Measurements from ENCODE around the gene ADCY9.
A peak's percentile ranks its signal among the peaks of the same experiment; 100 is the strongest.
"Not testable (repeated sequence)": the region's sequence is repeated elsewhere in the genome, so short reads cannot be mapped to it uniquely, and the experiment has no call there.

Gene ADCY9

GRCh38 chr16:4092547-4093265 is 23.5 kb downstream of the ADCY9 start:
- DNase-seq, result no peak

DNA sequence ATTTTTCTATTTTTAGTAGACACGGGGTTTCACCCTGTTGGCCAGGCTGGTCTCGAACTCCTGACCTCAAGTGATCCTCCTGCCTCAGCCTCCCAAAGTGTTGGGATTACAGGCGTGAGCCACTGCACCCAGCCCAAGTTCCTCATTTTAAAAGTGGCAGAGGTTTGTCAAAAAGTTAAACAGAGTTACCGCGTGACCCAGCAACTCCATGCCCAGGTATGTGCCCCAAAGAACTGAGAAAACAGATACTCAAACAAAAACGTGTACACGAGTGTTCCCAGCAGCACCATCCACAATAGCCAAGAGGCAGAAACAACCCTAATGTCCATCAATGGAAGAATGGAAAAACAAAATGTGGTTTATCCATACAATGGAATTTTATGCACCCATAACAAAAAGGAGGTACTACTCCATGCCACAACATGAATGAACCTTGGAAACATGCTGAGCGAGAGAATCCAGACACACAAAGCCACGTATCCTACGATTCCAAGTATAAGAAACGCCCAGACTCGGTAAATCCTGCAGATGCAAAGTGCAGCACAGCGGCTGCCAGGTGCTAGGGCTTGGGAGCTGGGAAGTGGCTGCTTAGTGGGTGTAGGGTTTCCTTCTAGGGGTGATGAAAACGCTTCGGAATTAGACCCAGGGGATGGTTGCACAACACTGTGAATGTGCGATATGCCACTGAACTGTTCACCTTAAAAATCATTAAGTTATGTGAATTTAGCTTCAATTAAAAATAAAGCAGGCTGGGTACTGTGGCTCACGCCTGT is 24.8 kb downstream of the ADCY9 start:
- DNase-seq, result no peak

GRCh38 chr16:4090351-4090851 is 25.8 kb downstream of the ADCY9 start:
- no peak for DNase-seq

DNA sequence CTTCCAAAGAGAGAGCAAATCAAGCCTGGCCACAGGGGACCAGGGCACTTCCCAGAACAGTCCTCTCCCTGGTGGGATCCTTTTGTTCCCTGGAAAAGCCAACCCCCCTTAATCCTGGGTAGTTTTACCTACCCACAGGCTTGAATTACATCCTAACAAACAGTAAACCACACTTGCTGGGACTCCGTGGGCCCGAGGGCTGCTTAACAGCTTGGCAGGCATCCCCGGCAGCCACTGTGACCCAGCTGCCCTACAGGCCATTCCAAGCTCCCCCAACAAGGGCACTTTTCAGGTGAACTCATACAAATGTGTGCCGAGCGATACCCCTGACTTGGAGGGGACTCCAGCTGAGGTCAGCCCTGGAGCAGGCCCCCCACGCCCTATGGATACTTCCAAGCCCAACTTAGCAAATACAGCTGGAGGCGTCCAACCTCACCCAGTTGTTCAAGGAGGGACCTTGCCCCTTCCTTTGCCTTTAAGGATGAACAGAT is 26.4 kb downstream of the ADCY9 start:
- DNase-seq, result no peak

GRCh38 chr16:4089251-4089810 is 26.9 kb downstream of the ADCY9 start:
- DNase-seq, result no peak

DNA sequence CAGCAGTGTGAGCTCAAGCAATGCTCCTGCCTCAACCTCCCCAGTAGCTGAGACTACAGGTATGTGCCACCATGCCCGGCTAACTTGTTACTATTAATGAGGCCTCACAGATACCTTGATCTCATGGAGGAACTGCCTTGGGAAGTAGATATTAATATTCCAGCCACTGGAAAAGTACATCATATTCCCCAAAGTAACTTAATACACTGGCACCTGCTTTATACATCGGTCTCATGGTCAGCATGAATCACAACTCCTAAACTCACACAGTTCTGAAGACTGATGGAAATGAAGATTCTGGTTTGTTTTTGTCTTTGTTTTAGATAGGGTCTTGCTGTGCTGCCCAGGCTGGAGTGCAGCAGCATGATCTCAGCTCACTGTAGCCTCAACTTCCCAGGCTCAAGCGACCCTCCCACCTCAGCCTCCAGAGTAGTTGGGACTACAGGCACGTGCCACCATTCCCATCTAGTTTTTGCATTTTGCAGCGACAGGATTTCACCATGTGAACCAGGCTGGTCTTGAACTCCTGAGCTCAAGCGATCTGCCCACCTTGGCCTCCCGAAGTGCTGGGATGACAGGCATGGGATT is 28.2 kb downstream of the ADCY9 start:
- no peak for DNase-seq

- DNase-seq, result no peak
Measured at GRCh38 chr16:4087099-4087885, 28.9 kb downstream of the ADCY9 start.

DNA sequence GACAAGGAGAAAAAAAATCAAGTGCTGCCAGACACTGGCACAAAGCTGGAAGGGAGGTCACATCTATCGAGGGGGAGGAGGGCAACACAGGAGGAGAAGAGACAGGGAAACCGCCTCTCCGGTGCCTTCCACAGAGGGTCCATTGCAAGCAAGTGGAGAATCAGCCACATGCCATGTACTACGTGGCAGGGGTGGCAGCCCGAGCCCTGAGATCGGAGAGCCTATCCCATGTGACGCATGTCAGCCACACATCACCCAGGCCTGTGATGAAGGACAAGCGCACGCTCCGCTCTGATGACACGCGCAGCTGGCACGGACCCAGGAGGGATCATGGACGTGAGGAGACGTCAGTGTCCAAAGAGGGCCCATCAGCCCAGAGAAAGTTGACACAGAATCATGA is 30.1 kb downstream of the ADCY9 start:
- DNase-seq, result no peak

DNA sequence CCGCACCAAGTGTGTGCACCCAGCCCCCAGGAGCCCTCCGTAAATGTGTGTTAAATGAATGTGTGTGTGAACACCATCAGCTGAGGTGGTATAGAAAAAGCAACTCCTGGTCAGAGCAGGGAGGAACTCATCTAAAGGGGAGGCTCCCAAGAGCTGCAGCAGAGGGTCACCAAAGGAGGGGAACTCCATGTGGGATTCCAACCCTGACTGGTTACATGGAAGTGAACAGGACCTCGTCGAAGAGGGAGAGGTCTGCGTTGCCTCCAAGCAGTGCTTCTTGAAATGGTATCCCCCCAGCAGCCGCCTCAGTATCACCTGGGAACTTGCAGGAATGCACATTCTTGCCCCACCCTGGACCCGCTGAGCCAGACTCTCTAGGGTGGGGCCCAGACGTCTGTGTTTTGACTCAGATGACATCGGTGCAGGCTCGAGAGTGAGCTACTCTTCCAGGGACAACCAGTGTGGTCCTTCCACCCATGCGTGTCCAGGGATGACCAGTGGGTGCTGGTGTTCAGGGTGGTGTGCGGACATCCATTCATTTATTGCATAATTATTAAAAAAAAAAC is 30.8 kb downstream of the ADCY9 start:
- DNase-seq, result no peak

DNA sequence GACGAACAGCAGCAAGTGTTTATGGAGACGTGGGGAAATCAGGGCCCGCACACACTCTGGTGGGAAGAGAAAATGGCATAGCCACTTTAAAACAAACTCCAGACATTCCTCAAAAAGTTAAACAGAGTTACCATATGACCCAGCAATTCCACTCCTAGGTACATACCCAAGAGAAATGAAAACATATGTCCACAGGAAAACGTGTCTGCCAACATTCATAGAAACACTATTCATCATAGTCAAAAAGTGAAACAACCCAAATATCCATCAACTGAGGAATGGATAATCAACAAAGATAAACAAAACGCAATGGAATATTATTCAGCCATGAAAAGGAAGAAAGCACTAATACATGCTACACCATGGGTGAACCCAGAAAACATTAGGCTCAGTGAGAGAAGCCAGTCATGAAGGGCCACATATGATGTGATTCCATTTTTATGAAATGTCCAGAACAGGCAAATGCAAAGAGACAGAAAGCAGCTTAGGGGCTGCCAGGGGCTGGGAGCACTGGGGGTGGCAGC is 32.8 kb downstream of the ADCY9 start:
- DNase-seq, result no peak

DNA sequence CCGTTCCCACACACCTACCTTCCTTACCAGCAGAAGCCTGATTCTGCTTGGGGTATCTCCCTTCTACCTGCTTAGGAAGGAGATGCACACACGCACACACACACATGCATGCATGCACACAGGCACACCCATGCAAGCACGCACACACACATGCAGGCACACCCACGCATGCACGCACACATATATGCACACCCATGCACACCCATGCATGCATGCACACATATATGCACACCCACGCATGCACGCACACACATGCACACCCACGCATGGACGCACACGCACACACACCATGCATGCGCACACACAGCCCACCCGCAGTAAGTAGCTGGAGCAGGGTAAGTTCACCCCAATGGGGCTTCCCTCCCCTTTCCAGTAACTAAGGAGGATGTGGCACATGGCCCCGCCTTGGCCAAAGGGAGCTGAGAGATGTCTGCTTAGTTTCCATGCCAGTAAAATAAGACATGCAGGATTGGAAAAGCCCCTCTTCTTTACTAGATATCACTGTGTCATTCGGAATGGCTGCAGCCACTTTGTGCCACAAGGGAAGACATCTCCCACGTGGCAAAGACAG is 33.7 kb downstream of the ADCY9 start:
- no peak for DNase-seq

DNA sequence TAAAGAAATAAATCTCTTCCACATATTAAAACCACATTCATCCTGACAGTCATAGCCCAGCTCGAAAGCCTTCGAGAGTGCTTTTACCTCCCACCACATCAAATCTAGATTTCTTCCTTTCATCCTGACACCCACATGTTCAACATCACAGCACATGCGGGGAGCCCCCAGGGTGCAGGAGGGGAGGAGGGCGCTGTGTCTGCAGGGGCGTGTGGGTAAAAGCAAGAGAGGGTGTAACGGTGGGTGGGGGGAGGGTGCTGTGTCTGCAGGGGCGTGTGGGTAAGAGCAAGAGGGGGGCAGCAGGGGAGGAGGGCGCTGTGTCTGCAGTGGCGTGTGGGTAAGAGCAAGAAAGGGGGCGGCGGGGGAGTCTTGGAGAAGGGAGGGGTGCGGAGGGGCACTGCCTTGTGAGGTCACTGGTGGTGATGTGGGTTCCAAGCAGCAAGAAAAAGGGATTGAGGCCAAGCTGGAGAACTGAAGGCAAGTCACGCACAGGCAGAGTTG is 34.7 kb downstream of the ADCY9 start:
- no peak for DNase-seq

DNA sequence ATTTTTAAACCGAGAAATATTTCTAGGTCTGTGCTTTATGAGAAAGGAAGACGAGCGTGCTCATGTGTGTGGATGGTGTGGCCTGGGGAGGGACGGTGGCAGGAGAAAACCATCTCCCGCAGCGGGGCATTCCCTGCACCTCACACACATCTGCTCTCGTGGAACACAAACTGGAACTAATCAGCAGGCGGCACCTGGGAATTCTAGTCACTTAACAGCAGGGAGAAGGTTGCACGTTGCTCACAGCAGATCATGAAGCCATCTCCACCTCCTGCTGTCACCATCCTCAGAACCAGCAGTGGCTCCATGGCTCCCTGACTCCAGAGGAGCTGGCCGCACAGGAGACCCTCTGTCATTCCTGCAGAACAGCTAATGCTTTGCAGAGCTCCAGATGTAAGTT is 35.2 kb downstream of the ADCY9 start:
- DNase-seq, result no peak

DNA sequence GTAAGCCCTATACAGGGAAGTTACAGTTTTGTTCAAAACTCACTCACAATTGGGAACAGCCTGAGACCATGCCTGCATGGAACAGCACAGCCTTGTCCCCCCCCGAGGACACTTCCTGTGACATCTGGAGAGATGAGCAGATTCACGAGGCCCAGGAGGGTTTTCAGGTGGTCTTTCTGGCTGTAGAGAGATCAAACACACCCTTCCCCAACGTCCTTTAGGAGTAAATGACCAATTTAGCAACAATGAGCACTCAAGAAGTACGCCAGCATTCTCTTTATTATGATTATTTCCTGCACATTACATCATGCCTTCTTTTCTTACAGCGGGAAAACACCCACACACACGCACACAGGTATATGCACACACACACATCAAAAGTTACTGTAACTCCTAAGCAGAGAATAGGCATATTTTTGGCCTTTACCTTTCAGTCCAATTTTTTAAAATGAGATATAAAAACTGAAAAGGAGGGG is 39.0 kb downstream of the ADCY9 start:
- DNase-seq, result peak in 1 of 2 experiments; percentile 64

DNA sequence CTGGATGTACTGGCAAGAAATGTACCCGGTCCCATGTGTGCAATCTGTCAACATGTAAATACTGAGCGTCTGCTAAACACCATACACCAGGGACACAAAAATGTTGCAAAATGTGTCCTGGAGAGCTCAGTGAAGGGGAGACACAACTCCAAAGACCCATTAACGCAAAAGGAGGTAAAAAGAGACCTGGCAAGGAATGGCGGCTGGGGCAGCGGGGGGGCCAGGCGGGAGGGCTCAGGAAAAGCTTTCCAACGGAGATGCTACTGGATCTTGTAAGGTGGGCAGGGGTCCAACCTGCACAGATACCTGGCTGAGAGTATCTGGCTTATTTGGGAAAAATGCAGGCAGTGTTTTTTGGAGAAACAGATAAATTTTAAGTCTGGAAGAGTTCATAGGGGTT is 40.7 kb downstream of the ADCY9 start:
- no peak for DNase-seq

GRCh38 chr16:4073150-4073549 is 43.1 kb downstream of the ADCY9 start:
- DNase-seq, result not testable (repeated sequence)

DNA sequence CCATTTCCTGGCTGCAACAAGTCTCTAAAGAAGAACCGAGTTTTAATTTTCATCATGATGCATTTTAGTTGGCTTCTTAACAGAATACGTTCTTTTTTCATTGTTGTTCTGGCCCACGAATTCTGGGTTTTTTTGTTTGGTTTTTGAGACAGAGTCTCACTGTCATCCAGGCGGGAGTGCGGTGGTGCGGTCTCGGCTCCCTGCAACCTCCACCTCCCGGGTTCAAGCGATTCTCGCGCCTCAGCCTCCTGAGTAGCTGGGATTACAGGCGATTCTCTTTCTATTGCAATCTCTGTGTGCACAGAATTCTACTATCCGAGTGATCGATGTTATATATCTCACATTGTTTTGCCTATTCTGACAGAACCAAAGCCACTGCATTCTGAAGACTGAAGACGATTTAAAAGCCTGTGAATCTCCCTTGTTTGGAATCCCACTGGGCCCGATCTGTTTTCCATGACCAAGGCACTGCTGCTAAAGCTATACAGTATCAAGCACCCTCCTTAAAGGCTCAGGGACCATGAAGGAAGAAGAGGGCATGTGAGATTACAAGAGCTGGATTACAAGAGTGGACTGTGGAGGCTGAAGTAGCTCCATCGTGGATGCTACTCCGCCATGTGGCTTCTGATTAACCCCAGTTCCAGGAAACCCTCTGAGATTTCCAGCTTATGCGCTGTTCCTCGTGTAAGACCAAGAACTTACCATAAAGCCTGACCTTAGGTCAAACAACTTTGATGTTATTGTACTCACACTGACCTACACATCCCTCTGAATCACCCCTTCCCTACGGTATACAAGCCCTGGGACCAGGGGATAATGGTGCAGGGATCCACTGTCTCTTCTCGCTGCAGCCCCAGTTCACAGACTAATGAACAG is 44.3 kb downstream of the ADCY9 start:
- no peak for DNase-seq

GRCh38 chr16:4070936-4071335 is 45.3 kb downstream of the ADCY9 start:
- no peak for DNase-seq

- no peak for DNase-seq
Measured at GRCh38 chr16:4067262-4068001, 48.8 kb downstream of the ADCY9 start.
